Upper lobe of right lung (tissue), 1 donor: ENCODE results near the gene NPAS3. TPM values are rescaled to one million over a fixed set of nuclear protein-coding genes. Genes with fewer than 3 reads are reported as not detected.

Source experiments
- ATAC-seq: fragments of 200-7000 bp; cut with Tn5 transposase; one replicate; pipeline ENCODE4 v1.9.1; 2020; ENCODE audit warnings: mild to moderate bottlenecking, moderate library complexity
- DNase-seq: peaks from one replicate; pipeline ENCODE4 v3.0.0-alpha.2; 2020
- H3K27ac ChIP-seq: fragments of 200-600 bp; one replicate; pipeline ENCODE4 v1.8.0; 2022
- H3K27me3 ChIP-seq: fragments of 200-600 bp; one replicate; pipeline ENCODE4 v1.8.0; 2022; ENCODE audit warnings: mild to moderate bottlenecking
- H3K36me3 ChIP-seq: fragments of 200-600 bp; one replicate; pipeline ENCODE4 v1.8.0; 2022
- H3K4me1 ChIP-seq: fragments of 200-600 bp; one replicate; pipeline ENCODE4 v1.8.0; 2022
- H3K4me3 ChIP-seq: fragments of 200-600 bp; one replicate; pipeline ENCODE4 v1.8.0; 2022; ENCODE audit warnings: mild to moderate bottlenecking
- H3K9me3 ChIP-seq: fragments of 200-600 bp; one replicate; pipeline ENCODE4 v1.8.0; 2022
- CTCF ChIP-seq: fragments of 200-600 bp; IDR thresholded peaks from one replicate; pipeline ENCODE4 v1.8.0; 2022; ENCODE audit warnings: antibody characterized with exemption
- intact Hi-C: fragments of 100-400 bp; cut with DNase I; formaldehyde crosslinking; loops from one replicate; pipeline ENCODE4 v1.11.0; 2022
- total RNA-seq: library from RNA; stranded (reverse); fragmentation: NEBNext Ultra II Directional; extraction: Animal tissue kit (Norgen Biotek cat#: 25700); gene quantifications from one replicate; pipeline ENCODE4 v1.2.1, GENCODE V29; 2021
- donor health status: DM: no; HTN: yes; CAD: no; lungs with severe emphysema.

The NPAS3 gene
- total RNA-seq, 1 donor from 2014 or later: 1.2 TPM

GRCh38 chr14:33493990-33494389 is 555.3 kb downstream of the NPAS3 start:
- no peaks in the 10 kb centered on the region for H3K9me3 ChIP-seq
- DNase-seq: no peak
- no peaks in the 10 kb centered on the region for H3K4me1 ChIP-seq
- H3K4me3 ChIP-seq: no peak overlapping the region
- H3K27ac ChIP-seq: no peak overlapping the region
- ATAC-seq: no peak
- intact Hi-C loops: no loop called here
- no peak for TF ChIP-seq CTCF
- no peaks in the 10 kb centered on the region for H3K27me3 ChIP-seq
- no peaks in the 10 kb centered on the region for H3K36me3 ChIP-seq

GRCh38 chr14:33499687-33500086 is 561.0 kb downstream of the NPAS3 start:
- Histone ChIP-seq H3K4me3 (no peak overlapping the region), H3K36me3 (no peaks in the 10 kb centered on the region), H3K27ac (no peak overlapping the region), H3K4me1 (no peaks in the 10 kb centered on the region), H3K9me3 (no peaks in the 10 kb centered on the region), H3K27me3 (no peaks in the 10 kb centered on the region)
- intact Hi-C loops: no loop called here
- no peak for ATAC-seq
- no peak for DNase-seq
- no peak for TF ChIP-seq CTCF

- H3K9me3 ChIP-seq: no peaks in the 10 kb centered on the region
- intact Hi-C loops: no loop called here
- ATAC-seq (no peak), DNase-seq (no peak)
- H3K27me3 ChIP-seq: no peaks in the 10 kb centered on the region
- H3K27ac ChIP-seq: no peak overlapping the region
- H3K4me1 ChIP-seq: no peaks in the 10 kb centered on the region
- H3K36me3 ChIP-seq: no peaks in the 10 kb centered on the region
- TF ChIP-seq CTCF: no peak
- no peak overlapping the region for H3K4me3 ChIP-seq
Measured at GRCh38 chr14:33504246-33505099, 565.8 kb downstream of the NPAS3 start.

- intact Hi-C loops: no loop called here
- DNase-seq (no peak), ATAC-seq (no peak)
- Histone ChIP-seq H3K27ac (no peak overlapping the region), H3K4me3 (no peak overlapping the region), H3K27me3 (no peaks in the 10 kb centered on the region), H3K9me3 (no peaks in the 10 kb centered on the region), H3K4me1 (no peaks in the 10 kb centered on the region), H3K36me3 (no peaks in the 10 kb centered on the region)
- TF ChIP-seq CTCF: no peak
Measured at GRCh38 chr14:33505266-33505962, 566.7 kb downstream of the NPAS3 start.

- H3K4me1 ChIP-seq: no peaks in the 10 kb centered on the region
- TF ChIP-seq CTCF: no peak
- ATAC-seq (no peak), DNase-seq (no peak)
- no peak overlapping the region for H3K27ac ChIP-seq
- H3K36me3 ChIP-seq: no peaks in the 10 kb centered on the region
- H3K27me3 ChIP-seq: no peaks in the 10 kb centered on the region
- H3K4me3 ChIP-seq: no peak overlapping the region
- H3K9me3 ChIP-seq: no peaks in the 10 kb centered on the region
- intact Hi-C loops: no loop called here
Measured at GRCh38 chr14:33505963-33506329, 567.3 kb downstream of the NPAS3 start.
